HG02840 (cell line): Measurements from ENCODE around the gene CORIN.
"Not testable (repeated sequence)": the region's sequence is repeated elsewhere in the genome, so short reads cannot be mapped to it uniquely, and the experiment has no call there.

ENCODE experiments used
- ATAC-seq: cut with Tn5 transposase; IDR thresholded peaks from one replicate; pipeline ENCODE4 v1.9.1; 2021; ENCODE audit warnings: mild to moderate bottlenecking, moderate library complexity, moderate number of reproducible peaks; ENCODE audit not compliant: unreplicated experiment, low FRiP score

Gene CORIN

DNA sequence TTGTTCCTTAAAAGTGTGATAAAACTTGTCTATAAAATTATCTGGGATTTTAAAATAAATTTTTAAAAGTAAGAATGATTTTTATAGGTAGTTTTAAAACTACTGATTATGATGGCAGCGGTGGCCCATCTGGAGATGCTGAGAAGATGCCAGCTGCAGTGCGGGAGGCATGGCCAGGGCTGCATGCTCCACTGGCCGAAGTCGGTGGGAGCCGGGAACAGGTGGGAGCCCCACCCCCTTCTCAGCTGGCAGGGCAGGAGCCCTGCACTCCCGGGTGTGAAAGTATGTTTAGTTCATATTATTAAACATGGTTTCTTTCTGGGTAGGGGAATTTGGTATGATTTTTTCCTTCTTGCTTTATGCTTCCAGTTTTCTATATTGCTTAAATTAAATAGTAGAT lies 63.8 kb downstream of the CORIN start:
- ATAC-seq: no peak

DNA sequence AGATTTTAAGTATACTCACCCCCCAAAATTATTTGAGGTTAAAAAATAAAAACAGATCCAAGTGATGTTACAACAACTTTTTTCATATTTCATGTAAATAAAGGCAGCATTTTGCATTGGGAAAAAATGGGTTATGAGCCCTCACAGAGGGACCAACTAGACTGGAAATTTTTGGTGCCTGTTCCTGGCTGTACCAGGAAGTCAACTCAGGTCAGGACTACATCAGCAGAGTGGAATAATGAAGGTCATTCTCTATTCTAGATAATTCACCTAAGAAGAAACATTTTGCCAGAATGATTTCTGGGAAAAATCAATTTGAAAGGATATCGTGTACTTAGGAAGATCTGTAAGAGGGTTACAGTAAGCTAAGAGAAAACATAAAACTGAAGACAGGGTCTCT lies 66.8 kb downstream of the CORIN start:
- ATAC-seq: no peak

DNA sequence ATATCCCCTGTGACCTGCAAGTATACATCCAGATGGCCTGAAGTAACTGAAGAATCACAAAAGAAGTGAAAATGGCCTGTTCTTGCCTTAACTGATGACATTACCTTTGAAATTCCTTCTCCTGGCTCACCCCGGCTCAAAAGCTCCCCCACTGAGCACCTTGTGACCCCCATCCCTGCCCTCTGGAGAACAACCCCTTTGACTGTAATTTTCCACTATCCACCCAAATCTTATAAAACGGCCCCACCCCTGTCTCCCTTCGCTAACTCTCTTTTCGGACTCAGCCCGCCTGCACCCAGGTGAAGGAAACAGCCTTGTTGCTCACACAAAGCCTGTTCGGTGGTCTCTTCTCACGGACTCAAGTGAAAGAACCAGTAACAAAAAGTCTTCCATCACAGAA lies 69.9 kb downstream of the CORIN start:
- ATAC-seq: not testable (repeated sequence)

DNA sequence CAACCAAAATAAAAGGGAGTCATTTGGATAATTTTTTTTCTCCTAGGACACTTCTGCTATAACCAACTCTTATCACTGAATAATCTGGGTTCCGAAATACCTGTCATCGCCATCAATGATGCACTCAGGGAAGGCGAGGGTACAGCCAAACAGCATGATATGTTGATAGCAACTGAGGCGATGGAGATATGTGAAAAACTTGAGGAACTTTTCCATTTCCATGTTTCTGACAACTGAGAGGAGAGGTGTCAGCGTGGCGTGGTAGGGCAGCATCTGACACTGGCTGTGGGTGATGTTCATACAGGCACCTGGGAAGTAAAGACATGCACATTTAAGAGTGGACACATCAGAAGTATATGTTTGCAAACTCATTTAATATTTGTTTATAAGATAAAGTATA lies 74.6 kb downstream of the CORIN start:
- ATAC-seq: no peak

DNA sequence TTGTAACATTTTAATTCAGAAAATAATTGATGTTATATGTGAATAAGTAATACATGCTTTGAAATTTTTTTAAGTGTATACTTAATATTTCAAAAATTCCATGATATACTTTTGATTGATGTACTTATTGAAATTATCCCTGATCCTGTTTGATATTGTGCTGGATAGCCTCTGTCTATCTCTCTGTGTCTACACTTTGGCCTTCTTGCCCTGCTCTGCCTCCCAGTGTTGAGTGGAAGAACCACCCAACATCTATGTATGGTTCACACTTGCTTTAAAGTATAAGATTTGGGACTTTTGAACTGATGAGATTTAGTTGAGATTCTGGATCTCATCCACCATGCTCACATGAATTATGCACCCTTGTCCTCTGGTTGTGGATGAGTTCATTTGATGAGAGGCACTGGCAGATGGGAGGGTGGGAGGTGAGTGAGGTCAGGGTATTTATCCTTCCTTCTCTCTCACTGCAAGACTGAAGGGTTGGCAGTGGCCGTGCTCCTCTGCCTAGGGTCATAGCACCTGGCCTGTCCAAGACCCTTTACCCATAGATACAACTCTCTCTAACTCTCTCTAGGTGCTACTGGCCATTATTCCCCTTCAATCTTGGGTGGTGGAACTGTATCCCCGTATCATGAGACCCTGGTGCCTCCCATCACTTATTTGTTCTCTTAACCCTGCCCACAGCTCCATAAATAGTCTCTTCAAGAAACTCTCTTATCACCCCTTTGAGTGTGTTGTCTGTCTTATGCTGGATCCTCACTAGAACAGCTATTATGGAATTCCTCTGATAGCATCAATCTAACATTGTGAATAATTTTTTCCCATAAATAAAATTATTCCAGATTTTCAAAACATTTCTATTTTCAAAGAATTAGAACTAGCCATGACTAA lies 75.2 kb downstream of the CORIN start:
- no peak for ATAC-seq

DNA sequence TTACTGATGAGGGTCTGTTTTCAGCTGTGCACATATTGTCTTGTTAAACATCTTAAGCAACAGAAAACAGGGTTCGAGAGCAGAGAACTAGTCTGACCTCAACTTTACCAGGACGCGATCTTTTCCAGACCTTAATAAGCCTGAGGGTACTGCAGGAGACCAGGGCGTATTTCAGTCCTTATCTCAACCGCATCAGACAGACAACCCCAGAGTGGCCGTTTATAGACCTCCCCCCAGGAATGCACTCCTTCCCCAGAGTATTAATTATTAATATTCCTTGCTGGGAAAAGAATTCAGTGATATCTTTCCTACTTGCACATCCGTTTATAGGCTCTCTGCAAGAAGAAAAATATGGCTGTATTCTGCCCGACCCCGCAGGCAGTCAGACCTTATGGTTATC lies 84.6 kb downstream of the CORIN start:
- not testable (repeated sequence) for ATAC-seq

DNA sequence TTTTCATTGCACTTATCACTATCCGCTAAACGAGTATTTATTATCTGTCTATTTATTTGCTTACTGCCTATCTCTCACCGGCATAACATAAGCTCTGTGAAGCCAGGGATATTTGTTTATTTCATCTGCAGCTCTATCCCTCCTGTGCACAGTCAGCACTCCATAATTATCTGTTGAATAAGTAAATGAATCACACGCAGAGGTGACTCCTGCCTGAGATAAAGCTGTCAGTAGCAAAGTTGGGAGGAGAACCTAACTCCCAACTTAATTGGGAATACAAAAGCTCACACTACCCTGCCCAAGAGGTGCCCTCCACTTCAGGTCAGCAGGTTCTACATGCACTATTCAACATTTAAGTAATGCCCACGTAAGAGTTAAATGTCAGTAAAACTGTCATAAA lies 85.7 kb downstream of the CORIN start:
- ATAC-seq: no peak

DNA sequence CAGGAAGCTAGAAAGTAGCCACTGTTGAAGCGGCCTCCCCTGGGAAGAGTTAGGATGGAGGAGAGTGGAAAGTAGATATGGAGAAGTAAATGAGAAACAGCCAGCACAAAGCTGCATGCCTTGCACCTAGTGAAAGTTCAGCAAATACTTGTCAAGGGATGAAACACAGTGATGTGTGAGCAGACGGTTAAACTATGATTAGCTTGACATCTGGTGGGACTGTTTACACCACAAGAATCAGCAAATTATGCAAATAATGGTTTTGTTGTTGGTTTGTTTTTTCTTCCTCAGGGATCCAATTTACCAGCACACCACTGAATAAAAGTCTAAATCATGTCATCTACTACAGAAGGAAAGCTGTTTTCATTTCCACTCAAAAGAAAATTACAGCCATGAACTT lies 87.1 kb downstream of the CORIN start:
- ATAC-seq: no peak

DNA sequence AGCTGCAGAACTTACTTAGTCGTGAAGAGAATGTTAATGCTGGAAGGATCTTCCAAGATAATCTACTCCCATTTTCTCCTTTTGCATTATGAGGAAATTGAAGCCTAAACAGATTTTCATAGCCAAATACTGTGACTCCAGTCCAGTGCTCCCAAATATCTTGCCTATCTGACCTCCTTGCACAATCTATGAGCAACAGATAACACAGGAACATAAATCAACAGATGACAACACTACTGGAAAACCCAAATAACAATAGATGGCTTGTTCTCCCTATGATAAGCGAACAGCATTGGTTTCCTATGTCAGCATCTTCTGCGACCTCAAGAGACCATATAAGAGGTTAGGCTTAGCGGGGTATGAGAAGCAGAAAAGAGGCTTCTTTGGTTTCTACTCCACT lies 88.0 kb downstream of the CORIN start:
- ATAC-seq: no peak

DNA sequence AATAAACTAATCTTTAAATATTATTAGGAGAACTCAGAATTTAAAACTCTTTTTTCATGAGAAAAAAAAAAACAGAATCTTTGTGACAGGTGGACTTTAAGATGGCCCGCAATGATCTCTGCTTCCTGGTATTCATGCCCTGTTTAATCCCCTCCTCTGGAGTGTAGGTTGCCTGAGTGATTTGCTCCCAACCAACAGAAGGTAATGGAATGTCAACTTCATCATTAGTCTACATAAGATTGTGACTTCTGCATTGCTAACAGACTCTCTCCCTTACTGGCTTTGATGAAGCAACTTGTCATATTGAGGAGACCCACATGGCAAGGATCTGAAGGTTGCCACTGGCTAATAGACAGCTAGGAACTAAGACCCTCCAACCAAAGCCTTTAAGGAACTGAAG lies 88.8 kb downstream of the CORIN start:
- ATAC-seq: no peak

DNA sequence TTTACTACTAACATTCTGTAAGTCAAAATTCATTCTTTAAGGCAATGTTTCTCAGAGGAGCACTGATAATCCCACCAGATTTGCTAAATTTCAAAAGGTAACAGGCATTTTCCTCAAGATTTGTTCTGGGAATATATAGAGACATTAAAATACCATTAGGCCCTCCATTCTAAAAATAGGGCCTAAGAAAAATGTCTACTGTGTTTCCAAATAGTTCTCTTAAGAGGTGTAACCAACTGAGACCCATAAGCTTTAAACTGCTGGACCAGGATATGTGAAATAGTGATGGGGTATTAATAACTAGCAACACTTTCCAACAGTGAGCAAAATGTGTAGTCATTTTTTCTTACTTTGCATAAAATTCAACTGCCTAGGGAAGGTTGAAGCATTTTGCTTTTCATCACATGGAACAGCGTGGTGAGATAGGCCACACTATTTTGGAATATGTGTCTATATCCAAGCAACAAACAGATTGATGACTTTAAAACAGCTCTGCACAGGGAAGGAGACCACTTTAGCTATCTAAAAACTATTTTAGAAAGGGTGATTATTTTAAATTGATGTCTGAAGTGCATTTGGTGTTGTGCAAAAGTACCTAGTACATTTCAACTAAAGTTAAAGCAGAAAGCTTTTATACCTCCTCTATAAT lies 89.9 kb downstream of the CORIN start:
- ATAC-seq: no peak

DNA sequence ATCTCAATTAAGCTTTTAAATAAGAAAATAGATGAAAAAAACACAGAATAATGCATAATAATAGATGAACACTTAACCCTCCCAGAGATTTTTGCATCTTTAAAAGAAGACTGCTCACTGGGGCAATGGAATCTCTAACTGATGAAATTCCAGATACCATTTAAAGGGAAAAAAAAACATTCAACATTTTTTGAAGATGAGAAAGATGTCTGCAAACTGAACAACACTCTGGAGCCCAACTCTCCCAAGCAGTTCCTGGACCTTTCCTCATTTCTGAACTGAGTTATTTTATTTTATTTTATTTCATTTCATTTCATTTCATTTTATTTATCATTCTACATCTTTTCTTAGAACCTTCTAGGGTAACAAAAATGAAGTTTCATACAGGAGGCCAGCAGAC lies 90.7 kb downstream of the CORIN start:
- no peak for ATAC-seq

DNA sequence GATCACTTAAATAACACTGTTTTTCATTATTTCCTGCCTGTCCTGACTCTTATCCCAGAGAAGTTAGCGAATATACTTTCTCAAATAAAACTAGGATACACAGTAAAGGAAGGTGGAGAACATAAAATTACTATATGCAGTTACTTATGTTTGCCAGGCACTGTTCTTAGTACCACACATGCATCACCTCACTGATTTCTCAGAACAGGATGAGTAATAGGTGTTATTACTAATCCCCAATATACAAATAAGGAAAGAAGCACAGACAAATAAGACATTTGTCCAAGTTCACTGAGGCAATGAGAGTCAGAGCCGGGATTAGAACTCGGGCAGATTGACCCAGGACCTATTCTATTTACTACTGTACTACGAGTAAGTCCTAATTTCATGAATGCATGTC lies 91.7 kb downstream of the CORIN start:
- no peak for ATAC-seq

DNA sequence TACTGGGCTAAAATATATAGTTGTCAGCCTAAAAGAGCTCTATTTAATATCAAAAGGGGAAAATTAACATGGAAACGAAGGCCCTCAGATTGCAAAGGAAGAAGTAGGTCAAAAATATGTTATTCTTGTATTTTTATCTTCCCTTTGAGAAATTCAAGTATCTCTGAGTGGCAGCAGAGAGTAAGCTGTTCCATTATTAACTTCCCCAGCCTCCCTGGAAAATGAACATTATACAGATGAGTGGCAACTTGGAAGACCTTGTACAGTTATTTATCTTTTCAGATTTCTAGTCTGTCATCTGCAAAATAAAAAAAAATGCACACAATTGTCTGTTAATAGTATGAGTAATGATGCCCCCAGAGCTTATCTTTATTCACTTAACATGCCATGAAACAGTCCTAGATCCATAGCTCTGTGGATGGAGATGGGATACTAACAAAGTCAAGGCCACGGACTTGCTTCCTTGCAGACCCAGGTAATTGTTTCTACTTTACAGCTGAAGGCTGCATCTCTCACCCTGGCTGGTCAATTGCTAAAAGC lies 93.0 kb downstream of the CORIN start:
- no peak for ATAC-seq

DNA sequence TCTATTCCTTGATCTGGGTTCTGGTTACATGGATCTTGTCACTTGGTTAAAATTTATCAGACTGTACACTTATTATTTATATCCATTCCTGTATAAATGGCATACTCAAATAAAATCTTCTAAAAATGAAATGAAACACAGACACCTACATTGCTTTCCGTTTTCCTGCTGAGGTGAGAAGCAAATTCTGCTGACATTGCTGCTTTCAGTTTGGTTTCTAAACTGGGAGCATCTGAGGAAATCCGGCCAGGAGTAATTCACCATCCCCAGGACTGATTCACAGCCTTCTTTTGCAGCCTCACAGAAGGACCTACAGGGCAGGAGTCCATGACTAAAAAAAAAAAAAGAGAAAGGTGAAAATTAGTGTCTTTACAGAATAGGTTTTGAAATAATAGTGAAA lies 93.6 kb downstream of the CORIN start:
- no peak for ATAC-seq

DNA sequence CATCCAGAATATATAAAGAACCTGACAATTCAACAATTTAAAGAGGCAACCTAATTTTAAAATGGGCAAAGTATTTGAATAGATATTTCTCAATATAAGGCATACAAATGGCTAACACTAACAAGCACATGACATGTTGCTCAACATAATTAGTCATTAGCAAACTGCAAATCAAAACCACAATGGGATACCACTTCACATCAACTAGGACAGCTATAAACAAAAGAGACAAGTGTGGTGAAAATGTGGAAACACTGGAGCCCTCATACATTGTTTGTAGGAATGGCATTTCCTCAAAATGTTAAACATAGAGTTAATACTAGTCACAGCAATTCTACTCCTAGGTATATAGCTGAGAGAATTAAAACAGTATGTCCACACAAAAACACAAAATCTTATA lies 96.7 kb downstream of the CORIN start:
- no peak for ATAC-seq

DNA sequence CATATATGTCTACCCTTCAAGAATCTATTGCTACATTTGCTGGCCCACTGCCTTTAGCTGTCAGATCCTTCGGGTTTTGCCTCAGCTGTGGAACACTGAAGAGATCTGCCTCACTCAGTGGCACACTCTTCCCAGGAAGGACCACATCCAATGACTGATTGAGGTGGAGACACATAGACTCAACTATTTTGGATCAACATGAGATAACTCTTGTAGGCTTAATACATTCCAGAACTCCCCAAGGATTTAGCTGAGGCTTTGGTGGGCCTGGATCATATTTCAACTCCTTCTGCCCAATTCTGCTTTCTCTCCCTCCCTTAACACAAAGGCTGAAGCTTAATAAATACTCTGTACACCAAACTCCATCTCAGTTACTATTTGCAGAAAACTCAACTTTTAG lies 100.5 kb downstream of the CORIN start:
- no peak for ATAC-seq

DNA sequence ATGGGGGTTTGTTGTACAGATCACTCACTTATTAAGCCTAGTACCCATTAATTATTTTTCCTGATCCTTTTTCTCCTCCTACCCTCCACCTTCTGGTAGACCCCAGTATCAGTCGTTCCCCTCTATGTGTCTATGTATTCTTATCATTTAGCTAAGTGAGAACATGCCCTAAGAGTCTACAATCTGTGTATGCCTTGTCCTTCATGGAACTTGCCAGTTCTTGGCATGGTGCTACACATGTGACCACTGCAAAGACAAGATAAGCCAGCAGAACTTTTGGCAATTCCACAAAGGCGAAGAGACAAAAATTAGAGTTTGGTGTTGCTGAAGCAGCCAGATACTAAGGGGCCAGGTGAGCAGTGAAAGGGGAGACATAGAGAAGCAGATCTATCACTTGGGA lies 101.3 kb downstream of the CORIN start:
- no peak for ATAC-seq

DNA sequence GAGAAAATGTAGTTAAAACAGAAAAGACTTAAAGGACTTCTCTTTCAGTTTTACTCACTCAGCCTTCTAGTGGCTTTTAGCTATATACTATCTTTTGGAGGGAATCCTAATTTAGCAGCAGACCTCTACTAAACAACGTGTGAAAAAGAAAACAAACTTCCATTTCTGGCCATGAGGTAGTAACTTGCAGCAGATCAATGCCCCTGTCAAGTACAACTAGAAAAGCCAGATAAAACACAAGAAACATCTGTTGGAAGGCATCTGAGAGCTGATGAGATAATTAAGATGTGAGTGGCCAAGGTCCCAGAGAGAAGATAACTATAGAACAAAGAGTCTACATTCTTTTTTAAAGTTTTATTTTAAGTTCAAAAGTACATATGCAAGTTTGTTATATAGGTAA lies 101.7 kb downstream of the CORIN start:
- ATAC-seq: no peak

DNA sequence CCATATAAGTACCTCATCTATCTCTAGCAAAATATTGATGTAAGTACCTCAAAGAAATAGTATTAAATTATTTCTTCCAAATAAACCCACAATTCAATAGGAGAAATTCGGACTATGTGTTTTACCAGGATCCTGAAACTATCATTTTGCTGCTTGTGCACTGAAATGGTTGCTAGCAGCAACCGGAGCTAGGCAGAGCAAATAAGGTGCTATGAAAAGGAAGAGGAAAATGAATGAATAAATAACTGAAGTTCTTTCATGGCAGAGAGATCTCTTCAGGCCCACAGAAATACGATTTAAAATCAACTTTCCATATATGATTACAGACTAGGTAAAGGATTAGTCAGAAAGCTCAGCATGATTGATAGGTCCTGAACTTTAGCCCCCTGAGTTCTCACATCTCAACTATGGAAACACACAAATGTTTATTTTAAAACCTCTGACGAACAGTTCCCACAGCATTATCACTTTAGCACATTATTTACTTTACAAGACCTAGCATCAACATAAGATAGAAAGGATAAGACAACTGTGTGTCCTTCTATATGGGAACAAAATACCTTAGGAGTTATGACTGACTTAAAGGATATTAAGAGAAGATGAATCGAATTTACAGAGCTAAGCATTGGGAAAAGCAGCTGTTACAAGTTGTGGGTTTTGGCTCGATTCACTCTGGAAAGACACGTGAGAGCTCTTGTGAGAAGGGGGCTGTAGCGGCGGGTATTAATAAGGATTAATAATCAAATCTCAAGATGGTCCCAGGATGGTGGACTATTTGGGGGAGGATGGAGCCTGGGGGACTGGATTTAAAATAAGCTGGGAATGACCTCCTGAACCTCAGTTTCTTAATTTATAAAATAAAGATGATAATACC lies 104.3 kb downstream of the CORIN start:
- ATAC-seq: no peak

DNA sequence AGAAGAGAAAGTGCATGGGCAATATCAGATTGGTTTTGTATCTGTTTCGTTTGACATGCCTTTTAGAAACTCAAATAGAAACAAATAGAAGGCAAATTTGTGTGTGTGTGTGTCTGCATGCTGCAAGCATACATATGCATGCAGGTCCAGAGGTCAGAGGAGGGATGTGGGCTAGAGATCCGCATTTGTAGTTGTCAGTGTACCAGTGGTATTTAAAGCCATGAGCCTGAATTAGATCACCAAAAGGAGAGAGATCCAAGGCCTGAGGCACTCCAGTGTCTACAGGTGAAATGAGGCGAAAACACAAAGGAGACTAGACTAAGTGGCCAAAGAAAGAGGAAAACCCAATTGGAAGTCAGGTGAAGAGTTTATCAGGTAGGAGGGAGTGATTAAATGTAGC lies 106.7 kb downstream of the CORIN start:
- ATAC-seq: no peak
